MM.1S (cell line): ENCODE results near the gene CPAMD8.

Experiments
- DNase-seq: peaks from one replicate; pipeline ENCODE4 v3.0.0-alpha.2; 2015
- H2AFZ ChIP-seq: fragments of 300-600 bp; sonication (generic); 2 replicates; pipeline ENCODE4 v1.6.0; 2016; ENCODE audit warnings: antibody characterized with exemption, low read length
- H3F3A ChIP-seq: fragments of 300-600 bp; sonication (generic); 2 replicates; pipeline ENCODE4 v1.6.1; 2016; ENCODE audit warnings: mild to moderate bottlenecking, antibody characterized with exemption, low read length, moderate library complexity, mixed read lengths; ENCODE audit not compliant: insufficient read depth
- H3K27ac ChIP-seq: fragments of 300-600 bp; sonication (generic); 2 replicates; pipeline ENCODE4 v1.5.1; 2016; ENCODE audit warnings: mild to moderate bottlenecking, low read length
- H3K27me3 ChIP-seq: fragments of 300-600 bp; sonication (generic); replicated peaks from 2 replicates; pipeline ENCODE4 v1.6.0; 2016; ENCODE audit warnings: low read length; ENCODE audit not compliant: insufficient read depth
- H3K36me3 ChIP-seq: fragments of 300-600 bp; sonication (generic); replicated peaks from 2 replicates; pipeline ENCODE4 v1.6.1; 2016; ENCODE audit warnings: mild to moderate bottlenecking, low read length, mixed read lengths; ENCODE audit not compliant: insufficient read depth
- H3K4me1 ChIP-seq: fragments of 300-600 bp; sonication (generic); 2 replicates; pipeline ENCODE4 v1.6.1; 2016; ENCODE audit warnings: low read length, mixed read lengths
- H3K4me2 ChIP-seq: fragments of 300-600 bp; sonication (generic); 2 replicates; pipeline ENCODE4 v1.6.0; 2016; ENCODE audit warnings: low read depth, low read length
- H3K4me3 ChIP-seq: fragments of 300-600 bp; sonication (generic); 2 replicates; pipeline ENCODE4 v1.5.1; 2016; ENCODE audit warnings: low read length, mixed read lengths
- H3K79me2 ChIP-seq: fragments of 300-600 bp; sonication (generic); 2 replicates; pipeline ENCODE4 v1.6.1; 2016; ENCODE audit warnings: mixed run types, low read length, mixed read lengths
- H3K9ac ChIP-seq: fragments of 300-600 bp; sonication (generic); 2 replicates; pipeline ENCODE4 v1.6.1; 2016; ENCODE audit warnings: low read length, mixed read lengths
- H3K9me2 ChIP-seq: fragments of 300-600 bp; sonication (generic); replicated peaks from 2 replicates; pipeline ENCODE4 v1.6.1; 2016; ENCODE audit warnings: mild to moderate bottlenecking, low read length, mixed read lengths; ENCODE audit not compliant: insufficient read depth
- H3K9me3 ChIP-seq: fragments of 300-600 bp; sonication (generic); replicated peaks from 2 replicates; pipeline ENCODE4 v1.6.1; 2016; ENCODE audit warnings: mild to moderate bottlenecking, low read length, mixed read lengths; ENCODE audit not compliant: insufficient read depth
- H4K20me1 ChIP-seq: fragments of 300-600 bp; sonication (generic); 2 replicates; pipeline ENCODE4 v1.6.1; 2016; ENCODE audit warnings: mild to moderate bottlenecking, low read length, moderate library complexity, mixed read lengths; ENCODE audit not compliant: insufficient read depth
- EZH2 ChIP-seq: fragments of 300-600 bp; sonication (generic); optimal IDR thresholded peaks from 2 replicates; pipeline ENCODE3; 2017; ENCODE audit warnings: low read depth, mild to moderate bottlenecking, antibody characterized with exemption, low read length, mixed read lengths
- EZH2phosphoT487 ChIP-seq: fragments of 300-600 bp; sonication (generic); IDR thresholded peaks from 2 replicates; pipeline ENCODE4 v1.6.1; 2018; ENCODE audit warnings: antibody characterized with exemption, low read length
- TF ChIP-seq, protein P1 (sequence below): fragments of 300-600 bp; sonication (generic); IDR thresholded peaks from 2 replicates; pipeline ENCODE4 v1.5.1; 2016; ENCODE audit warnings: antibody characterized with exemption, low read length, mixed read lengths

Gene CPAMD8

DNA sequence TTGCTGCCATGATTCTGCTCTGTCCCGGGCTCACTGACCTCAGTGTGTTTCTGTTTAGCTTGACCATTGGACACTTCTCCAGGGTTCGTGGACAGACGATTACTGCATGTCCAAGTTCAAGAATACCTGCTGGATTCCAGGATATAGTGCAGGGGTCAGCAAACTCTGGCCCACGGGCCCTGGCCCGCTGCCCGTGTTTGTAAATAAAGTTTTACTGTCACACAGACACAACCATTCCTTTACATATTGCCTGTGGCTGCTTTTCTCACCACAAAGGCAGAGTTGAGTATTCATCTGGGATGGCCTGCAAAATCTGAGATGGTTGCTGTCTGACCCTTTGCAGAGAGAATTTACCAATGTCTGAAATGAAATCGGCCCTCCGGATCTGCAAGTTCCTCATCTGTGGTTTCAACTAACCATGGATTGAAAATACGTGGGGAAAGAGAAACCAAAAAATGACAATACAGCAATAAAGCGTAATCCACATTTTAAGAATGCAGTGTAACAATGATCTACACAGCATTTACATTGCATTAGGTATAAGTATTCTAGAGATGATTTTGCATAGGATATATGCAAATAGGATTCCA lies 163.7 kb downstream of the CPAMD8 start:
- H3K9me3 ChIP-seq: no peaks in the 10 kb centered on the region
- H3K4me3 ChIP-seq: no peak overlapping the region
- no peak overlapping the region for H3K9ac ChIP-seq
- H3K27ac ChIP-seq: no peak overlapping the region
- H3K36me3 ChIP-seq: no peaks in the 10 kb centered on the region
- H3K27me3 ChIP-seq: no peaks in the 10 kb centered on the region
- no peak for TF ChIP-seq EZH2
- TF ChIP-seq EZH2phosphoT487: no peak
- TF ChIP-seq, protein P1, sequence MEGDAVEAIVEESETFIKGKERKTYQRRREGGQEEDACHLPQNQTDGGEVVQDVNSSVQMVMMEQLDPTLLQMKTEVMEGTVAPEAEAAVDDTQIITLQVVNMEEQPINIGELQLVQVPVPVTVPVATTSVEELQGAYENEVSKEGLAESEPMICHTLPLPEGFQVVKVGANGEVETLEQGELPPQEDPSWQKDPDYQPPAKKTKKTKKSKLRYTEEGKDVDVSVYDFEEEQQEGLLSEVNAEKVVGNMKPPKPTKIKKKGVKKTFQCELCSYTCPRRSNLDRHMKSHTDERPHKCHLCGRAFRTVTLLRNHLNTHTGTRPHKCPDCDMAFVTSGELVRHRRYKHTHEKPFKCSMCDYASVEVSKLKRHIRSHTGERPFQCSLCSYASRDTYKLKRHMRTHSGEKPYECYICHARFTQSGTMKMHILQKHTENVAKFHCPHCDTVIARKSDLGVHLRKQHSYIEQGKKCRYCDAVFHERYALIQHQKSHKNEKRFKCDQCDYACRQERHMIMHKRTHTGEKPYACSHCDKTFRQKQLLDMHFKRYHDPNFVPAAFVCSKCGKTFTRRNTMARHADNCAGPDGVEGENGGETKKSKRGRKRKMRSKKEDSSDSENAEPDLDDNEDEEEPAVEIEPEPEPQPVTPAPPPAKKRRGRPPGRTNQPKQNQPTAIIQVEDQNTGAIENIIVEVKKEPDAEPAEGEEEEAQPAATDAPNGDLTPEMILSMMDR: no peak
- H3K79me2 ChIP-seq: no peaks in the 10 kb centered on the region
- no peaks in the 10 kb centered on the region for H4K20me1 ChIP-seq
- H3K9me2 ChIP-seq: no peaks in the 10 kb centered on the region
- no peaks in the 10 kb centered on the region for H3K4me1 ChIP-seq
- no peaks in the 10 kb centered on the region; the same call in 1 of the 2 replicates for H3F3A ChIP-seq
- H3K4me2 ChIP-seq: no peak overlapping the region
- H2AFZ ChIP-seq: no peak overlapping the region
- DNase-seq: no peak

DNA sequence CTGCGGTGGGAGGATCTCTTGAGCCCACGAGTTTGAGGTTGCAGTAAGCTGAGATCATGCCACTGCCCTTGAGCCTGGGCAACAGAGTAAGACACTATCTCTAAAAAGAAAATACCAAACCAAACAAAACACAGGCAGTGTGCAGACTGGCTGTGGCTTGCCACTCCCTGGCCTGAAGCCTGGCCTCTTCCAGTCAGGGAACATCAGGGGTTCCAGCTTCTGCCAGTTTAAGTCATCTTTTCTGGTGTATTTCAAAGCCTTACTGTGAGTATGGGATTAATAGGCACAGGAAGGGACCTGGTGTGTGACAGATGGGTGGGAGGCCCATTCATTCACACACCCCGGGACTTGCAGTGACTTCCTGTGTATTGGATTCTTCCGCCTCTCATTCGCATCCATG lies 164.8 kb downstream of the CPAMD8 start:
- Histone ChIP-seq H3K9me3 (no peaks in the 10 kb centered on the region), H3K4me2 (no peak overlapping the region), H3K9me2 (no peaks in the 10 kb centered on the region), H4K20me1 (no peaks in the 10 kb centered on the region), H3K9ac (no peak overlapping the region), H2AFZ (no peak overlapping the region), H3K27ac (no peak overlapping the region), H3K4me1 (no peaks in the 10 kb centered on the region), H3K79me2 (no peaks in the 10 kb centered on the region), H3K36me3 (no peaks in the 10 kb centered on the region), H3K4me3 (no peak overlapping the region), H3F3A (no peaks in the 10 kb centered on the region; the same call in 1 of the 2 replicates), H3K27me3 (no peaks in the 10 kb centered on the region)
- TF ChIP-seq, protein P1: no peak
- TF ChIP-seq EZH2phosphoT487: no peak
- no peak for TF ChIP-seq EZH2
- DNase-seq: no peak

GRCh38 chr19:16861011-16861410 lies 165.6 kb downstream of the CPAMD8 start:
- no peak overlapping the region for H3K4me3 ChIP-seq
- H3K9me3 ChIP-seq: no peaks in the 10 kb centered on the region
- no peak for DNase-seq
- H3K9me2 ChIP-seq: no peaks in the 10 kb centered on the region
- H2AFZ ChIP-seq: no peak overlapping the region
- H3K79me2 ChIP-seq: no peaks in the 10 kb centered on the region
- no peaks in the 10 kb centered on the region for H3K4me1 ChIP-seq
- H3K4me2 ChIP-seq: no peak overlapping the region
- no peak overlapping the region for H3K27ac ChIP-seq
- TF ChIP-seq, protein P1: no peak
- TF ChIP-seq EZH2: no peak
- no peak for TF ChIP-seq EZH2phosphoT487
- H3F3A ChIP-seq: no peaks in the 10 kb centered on the region; the same call in 1 of the 2 replicates
- no peaks in the 10 kb centered on the region for H4K20me1 ChIP-seq
- H3K9ac ChIP-seq: no peak overlapping the region
- H3K27me3 ChIP-seq: no peaks in the 10 kb centered on the region
- no peaks in the 10 kb centered on the region for H3K36me3 ChIP-seq
